Large intestine (tissue), 3 donors: ENCODE measurements around the gene MCMBP. TPM values are rescaled to one million over a fixed set of nuclear protein-coding genes. Genes with fewer than 3 reads are reported as not detected.

Experiments used
- DNase-seq, 2 donors: peaks; one replicate each; pipeline versions ENCODE4 v3.0.0 to v3.0.0-alpha.2; 2013
- H3K27ac ChIP-seq: one replicate; pipeline ENCODE4 v1.5.1; 2013; ENCODE audit warnings: low read length
- H3K27me3 ChIP-seq: 2 replicates; pipeline ENCODE4 v1.6.1; 2013; ENCODE audit warnings: low read length; ENCODE audit not compliant: control insufficient read depth, insufficient read depth
- H3K36me3 ChIP-seq: 2 replicates; pipeline ENCODE4 v1.6.1; 2013; ENCODE audit warnings: low read length; ENCODE audit not compliant: control insufficient read depth, insufficient read depth
- H3K4me1 ChIP-seq: one replicate; pipeline ENCODE4 v1.6.1; 2013; ENCODE audit warnings: low read length; ENCODE audit not compliant: control insufficient read depth, insufficient read depth
- H3K4me3 ChIP-seq: one replicate; pipeline ENCODE4 v1.5.1; 2013; ENCODE audit warnings: low read length
- H3K9me3 ChIP-seq: one replicate; pipeline ENCODE4 v1.6.1; 2013; ENCODE audit warnings: mild to moderate bottlenecking, low read depth, low read length, moderate library complexity; ENCODE audit not compliant: control insufficient read depth
- WGBS: methylation state at CpG from one replicate; pipeline ENCODE4 v1.1.5; 2013; ENCODE audit warnings: low lambda C conversion rate; ENCODE audit not compliant: insufficient coverage; 5-methylcytosine and 5-hydroxymethylcytosine counted together
- polyA plus RNA-seq: library from polyadenylated mRNA; unstranded; fragments of 120-200 nt; gene quantifications from one replicate; pipeline ENCODE4 v1.2.1, GENCODE V29; 2013

Gene MCMBP
- polyA plus RNA-seq, 1 donor = 39.6 TPM

- Histone ChIP-seq H3K27me3 (no peaks in the 10 kb centered on the region), H3K4me3 (no peak overlapping the region), H3K4me1 (no peaks in the 10 kb centered on the region), H3K27ac (no peak overlapping the region), H3K36me3 (peaks cover 8% of the 10 kb centered on the region), H3K9me3 (peaks cover 3% of the 10 kb centered on the region)
- no CpG with 5 or more reads among the region's 7 CpGs for WGBS
- DNase-seq = no peak
These were observed 11.6 kb downstream of the MCMBP start for GRCh38 chr10:119860866-119861607.

GRCh38 chr10:119859420-119860258, 13.0 kb downstream of the MCMBP start:
- WGBS = 55% methylated on average over 1 of the region's 1 CpG
- H3K4me1 ChIP-seq = no peaks in the 10 kb centered on the region
- peaks cover 11% of the 10 kb centered on the region for H3K36me3 ChIP-seq
- H3K4me3 ChIP-seq = no peak overlapping the region
- H3K9me3 ChIP-seq = peaks cover 3% of the 10 kb centered on the region
- H3K27me3 ChIP-seq = no peaks in the 10 kb centered on the region
- peak in 1 of 2 donors; percentile 37 for DNase-seq
- H3K27ac ChIP-seq = no peak overlapping the region

- Histone ChIP-seq H3K9me3 (no peaks in the 10 kb centered on the region), H3K4me3 (no peak overlapping the region), H3K27ac (no peak overlapping the region), H3K27me3 (no peaks in the 10 kb centered on the region), H3K36me3 (peaks cover 22% of the 10 kb centered on the region), H3K4me1 (no peaks in the 10 kb centered on the region)
- WGBS = no CpG with 5 or more reads among the region's 1 CpG
- DNase-seq = peak in 1 of 2 donors; percentile 21
These were observed 14.6 kb downstream of the MCMBP start for GRCh38 chr10:119858063-119858462.

GRCh38 chr10:119853574-119853973, 19.1 kb downstream of the MCMBP start:
- no peak overlapping the region for H3K27ac ChIP-seq
- no peaks in the 10 kb centered on the region for H3K4me1 ChIP-seq
- H3K36me3 ChIP-seq = peaks cover 47% of the 10 kb centered on the region
- H3K9me3 ChIP-seq = no peaks in the 10 kb centered on the region
- no peak for DNase-seq
- no peak overlapping the region for H3K4me3 ChIP-seq
- WGBS = 83% methylated on average over 1 of the region's 1 CpG
- H3K27me3 ChIP-seq = no peaks in the 10 kb centered on the region

GRCh38 chr10:119852822-119853221, 19.8 kb downstream of the MCMBP start:
- H3K27me3 ChIP-seq = no peaks in the 10 kb centered on the region

GRCh38 chr10:119852277-119852676, 20.4 kb downstream of the MCMBP start:
- WGBS = 100% methylated on average over 1 of the region's 6 CpGs
- H3K4me3 ChIP-seq = no peak overlapping the region
- H3K36me3 ChIP-seq = peaks cover 55% of the 10 kb centered on the region
- no peak overlapping the region for H3K27ac ChIP-seq
- H3K9me3 ChIP-seq = no peaks in the 10 kb centered on the region
- no peaks in the 10 kb centered on the region for H3K4me1 ChIP-seq
- DNase-seq = no peak
- no peaks in the 10 kb centered on the region for H3K27me3 ChIP-seq

More at GRCh38 chr10:119852822-119853221, 19.8 kb downstream of the MCMBP start:
- Histone ChIP-seq H3K36me3 (peaks cover 53% of the 10 kb centered on the region), H3K27ac (no peak overlapping the region), H3K9me3 (no peaks in the 10 kb centered on the region), H3K4me1 (no peaks in the 10 kb centered on the region), H3K4me3 (no peak overlapping the region)
- DNase-seq = no peak
- 85% methylated on average over 4 of the region's 6 CpGs for WGBS

GRCh38 chr10:119849944-119850343, 22.7 kb downstream of the MCMBP start:
- no peak for DNase-seq
- no peak overlapping the region for H3K27ac ChIP-seq
- H3K36me3 ChIP-seq = peaks cover 59% of the 10 kb centered on the region
- no peaks in the 10 kb centered on the region for H3K4me1 ChIP-seq
- no peaks in the 10 kb centered on the region for H3K9me3 ChIP-seq
- no peaks in the 10 kb centered on the region for H3K27me3 ChIP-seq
- no peak overlapping the region for H3K4me3 ChIP-seq
- WGBS = no CpG with 5 or more reads among the region's 3 CpGs

- Histone ChIP-seq H3K9me3 (no peaks in the 10 kb centered on the region), H3K27me3 (no peaks in the 10 kb centered on the region), H3K27ac (no peak overlapping the region), H3K4me1 (no peaks in the 10 kb centered on the region), H3K36me3 (peaks cover 65% of the 10 kb centered on the region), H3K4me3 (no peak overlapping the region)
- DNase-seq = no peak
- WGBS = 86% methylated on average over 1 of the region's 6 CpGs
These were observed 23.4 kb downstream of the MCMBP start for GRCh38 chr10:119849031-119849789.

- H3K36me3 ChIP-seq = peaks cover 73% of the 10 kb centered on the region
- no peaks in the 10 kb centered on the region for H3K4me1 ChIP-seq
- DNase-seq = no peak
- H3K27ac ChIP-seq = no peak overlapping the region
- H3K27me3 ChIP-seq = no peaks in the 10 kb centered on the region
- no peaks in the 10 kb centered on the region for H3K9me3 ChIP-seq
- H3K4me3 ChIP-seq = no peak overlapping the region
- WGBS = no CpG with 5 or more reads among the region's 1 CpG
These were observed 27.0 kb downstream of the MCMBP start for GRCh38 chr10:119845656-119846055.

- no peak overlapping the region for H3K27ac ChIP-seq
- 96% methylated on average over 3 of the region's 4 CpGs for WGBS
- peaks cover 80% of the 10 kb centered on the region for H3K36me3 ChIP-seq
These were observed 38.5 kb downstream of the MCMBP start for GRCh38 chr10:119834188-119834587.

More at GRCh38 chr10:119834188-119834587, 38.5 kb downstream of the MCMBP start:
- no peaks in the 10 kb centered on the region for H3K9me3 ChIP-seq
- H3K4me3 ChIP-seq = no peak overlapping the region
- no peaks in the 10 kb centered on the region for H3K27me3 ChIP-seq
- DNase-seq = no peak
- H3K4me1 ChIP-seq = no peaks in the 10 kb centered on the region
